Mesenteric fat pad (tissue), 1 donor: Measurements from ENCODE around the gene CEP19. TPM values are rescaled to one million over a fixed set of nuclear protein-coding genes. Genes with fewer than 3 reads are reported as not detected.
A peak's percentile ranks its signal among the peaks of the same experiment; 100 is the strongest.

Source experiments
- DNase-seq: peaks from one replicate; pipeline ENCODE4 v3.0.0-alpha.2; 2020; ENCODE audit warnings: low spot score
- total RNA-seq: library from RNA; stranded (reverse); fragmentation: NEBNext Ultra II Directional; extraction: Animal tissue kit (Norgen Biotek cat#: 25700); gene quantifications from one replicate; pipeline ENCODE4 v1.2.1, GENCODE V29; 2021
- donor health status: DM: yes; HTN: yes; CAD: no.

The CEP19 gene
- total RNA-seq, 1 donor from 2014 or later, result 1.3 TPM

- peak; percentile 92 for DNase-seq
Observed at GRCh38 chr3:196712514-196713413, 714 bp upstream of the CEP19 start.

GRCh38 chr3:196708467-196708866 lies 3.6 kb downstream of the CEP19 start:
- no peak for DNase-seq

- DNase-seq, result no peak
Observed at GRCh38 chr3:196707566-196707965, 4.5 kb downstream of the CEP19 start.

GRCh38 chr3:196706731-196707130 lies 5.3 kb downstream of the CEP19 start:
- DNase-seq, result no peak

GRCh38 chr3:196706327-196706726 lies 5.7 kb downstream of the CEP19 start:
- no peak for DNase-seq

GRCh38 chr3:196700801-196701200 lies 11.2 kb downstream of the CEP19 start:
- DNase-seq, result no peak

- no peak for DNase-seq
Observed at GRCh38 chr3:196699749-196700148, 12.3 kb downstream of the CEP19 start.

GRCh38 chr3:196697270-196697669 lies 14.8 kb downstream of the CEP19 start:
- DNase-seq, result no peak

- no peak for DNase-seq
Observed at GRCh38 chr3:196695849-196696226, 16.2 kb downstream of the CEP19 start.

- no peak for DNase-seq
Observed at GRCh38 chr3:196694941-196695848, 16.9 kb downstream of the CEP19 start.

- no peak for DNase-seq
Observed at GRCh38 chr3:196694202-196694638, 17.8 kb downstream of the CEP19 start.

- DNase-seq, result no peak
Observed at GRCh38 chr3:196691386-196691785, 20.7 kb downstream of the CEP19 start.

GRCh38 chr3:196689941-196690660 lies 21.9 kb downstream of the CEP19 start:
- no peak for DNase-seq

- no peak for DNase-seq
Observed at GRCh38 chr3:196688349-196688748, 23.7 kb downstream of the CEP19 start.

- DNase-seq, result no peak
Observed at GRCh38 chr3:196686436-196686835, 25.6 kb downstream of the CEP19 start.

- no peak for DNase-seq
Observed at GRCh38 chr3:196684548-196685407, 27.3 kb downstream of the CEP19 start.

- no peak for DNase-seq
Observed at GRCh38 chr3:196677931-196678330, 34.1 kb downstream of the CEP19 start.

- no peak for DNase-seq
Observed at GRCh38 chr3:196677353-196677752, 34.7 kb downstream of the CEP19 start.

- DNase-seq, result no peak
Observed at GRCh38 chr3:196673632-196674031, 38.4 kb downstream of the CEP19 start.

GRCh38 chr3:196670339-196670738 lies 41.7 kb downstream of the CEP19 start:
- no peak for DNase-seq
